ENCODE measurements around the gene SMIM32.

DNA sequence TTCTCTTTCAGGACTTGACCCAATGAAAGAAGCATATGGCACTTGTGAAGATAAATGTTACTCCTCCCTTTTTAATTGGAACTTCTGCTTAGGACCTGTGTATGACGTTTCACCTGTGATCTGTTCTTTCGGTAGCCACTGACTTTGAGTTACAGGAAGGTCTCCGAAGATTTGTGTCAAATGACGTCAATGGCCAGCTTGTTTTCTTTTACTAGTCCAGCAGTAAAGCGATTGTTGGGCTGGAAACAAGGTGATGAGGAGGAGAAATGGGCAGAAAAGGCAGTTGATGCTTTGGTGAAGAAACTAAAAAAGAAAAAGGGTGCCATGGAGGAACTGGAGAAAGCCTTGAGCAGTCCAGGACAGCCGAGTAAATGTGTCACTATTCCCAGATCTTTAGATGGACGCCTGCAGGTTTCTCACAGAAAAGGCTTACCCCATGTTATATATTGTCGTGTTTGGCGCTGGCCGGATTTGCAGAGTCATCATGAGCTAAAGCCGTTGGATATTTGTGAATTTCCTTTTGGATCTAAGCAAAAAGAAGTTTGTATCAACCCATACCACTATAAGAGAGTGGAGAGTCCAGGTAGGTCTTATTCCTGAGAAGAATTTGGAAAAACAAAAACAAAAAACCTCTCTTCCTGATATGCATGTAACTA, 39.3 kb downstream of the SMIM32 start:
- TF ChIP-seq, protein P1, sequence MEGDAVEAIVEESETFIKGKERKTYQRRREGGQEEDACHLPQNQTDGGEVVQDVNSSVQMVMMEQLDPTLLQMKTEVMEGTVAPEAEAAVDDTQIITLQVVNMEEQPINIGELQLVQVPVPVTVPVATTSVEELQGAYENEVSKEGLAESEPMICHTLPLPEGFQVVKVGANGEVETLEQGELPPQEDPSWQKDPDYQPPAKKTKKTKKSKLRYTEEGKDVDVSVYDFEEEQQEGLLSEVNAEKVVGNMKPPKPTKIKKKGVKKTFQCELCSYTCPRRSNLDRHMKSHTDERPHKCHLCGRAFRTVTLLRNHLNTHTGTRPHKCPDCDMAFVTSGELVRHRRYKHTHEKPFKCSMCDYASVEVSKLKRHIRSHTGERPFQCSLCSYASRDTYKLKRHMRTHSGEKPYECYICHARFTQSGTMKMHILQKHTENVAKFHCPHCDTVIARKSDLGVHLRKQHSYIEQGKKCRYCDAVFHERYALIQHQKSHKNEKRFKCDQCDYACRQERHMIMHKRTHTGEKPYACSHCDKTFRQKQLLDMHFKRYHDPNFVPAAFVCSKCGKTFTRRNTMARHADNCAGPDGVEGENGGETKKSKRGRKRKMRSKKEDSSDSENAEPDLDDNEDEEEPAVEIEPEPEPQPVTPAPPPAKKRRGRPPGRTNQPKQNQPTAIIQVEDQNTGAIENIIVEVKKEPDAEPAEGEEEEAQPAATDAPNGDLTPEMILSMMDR (IDR thresholded peaks at IDR 0.05; ENCODE audit: poor library complexity), result no peak
- no peak for TF ChIP-seq EZH2phosphoT487 (IDR thresholded peaks at IDR 0.05; ENCODE audit: low read depth, severe bottlenecking, unreplicated experiment)
- TF ChIP-seq EZH2 (IDR thresholded peaks at IDR 0.05; ENCODE audit: borderline replicate concordance), result no peak
